ENCODE measurements around the gene FHOD3. TPM values are rescaled to one million over a fixed set of nuclear protein-coding genes. Genes with fewer than 3 reads are reported as not detected.
A peak's percentile ranks its signal among the peaks of the same experiment; 100 is the strongest.

The FHOD3 gene
- total RNA-seq, 4 donors from 2014 or later, result 24.1 to 51.4 (median 33.8) TPM

DNA sequence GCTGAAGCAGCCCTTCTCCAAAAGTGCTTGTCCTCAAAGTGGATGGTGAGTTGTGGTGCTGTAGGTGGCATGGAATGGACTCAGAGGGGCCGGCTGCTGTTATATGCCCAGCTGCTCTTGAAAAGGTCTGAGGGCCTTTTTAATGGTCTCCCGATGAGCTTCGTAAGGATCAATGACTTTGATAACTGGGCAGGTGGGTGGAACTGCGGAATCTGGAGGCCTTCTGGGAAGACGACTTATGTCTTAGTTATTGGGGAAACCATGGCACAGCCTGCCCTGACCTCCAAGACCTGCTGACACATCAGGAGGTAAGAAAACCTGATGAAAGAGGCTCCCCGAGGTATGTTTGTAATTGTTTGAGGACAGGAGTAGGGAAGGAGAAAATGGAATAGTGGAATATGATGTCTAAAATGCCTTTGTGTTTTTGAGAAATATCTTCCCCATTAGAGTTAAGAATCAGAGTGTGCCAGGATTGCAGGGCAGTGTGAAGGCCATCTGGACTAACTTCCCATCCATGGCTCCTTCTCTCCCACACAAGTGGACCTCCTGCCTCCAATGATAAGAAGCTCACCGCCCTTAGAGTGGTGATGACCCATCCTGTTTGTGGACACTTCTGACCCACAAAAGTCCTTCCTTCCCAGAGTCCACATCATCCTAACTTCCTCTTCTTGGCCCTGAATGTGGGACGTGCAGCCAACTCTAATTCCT, 236.1 kb downstream of the FHOD3 start:
- no peaks in the 10 kb centered on the region for H3K4me1 ChIP-seq
- no peaks in the 10 kb centered on the region for H3K27me3 ChIP-seq
- DNase-seq (ENCODE audit: extremely low spot score), result peak; percentile 81
- H3K36me3 ChIP-seq, result no peaks in the 10 kb centered on the region
- H3K9me3 ChIP-seq, result no peaks in the 10 kb centered on the region
- H3K4me3 ChIP-seq, result no peak overlapping the region
- WGBS, result 90% methylated on average over 8 of the region's 8 CpGs
- H3K27ac ChIP-seq (replicated peaks in 1 of 4), result no peak overlapping the region
- TF ChIP-seq, protein P1, sequence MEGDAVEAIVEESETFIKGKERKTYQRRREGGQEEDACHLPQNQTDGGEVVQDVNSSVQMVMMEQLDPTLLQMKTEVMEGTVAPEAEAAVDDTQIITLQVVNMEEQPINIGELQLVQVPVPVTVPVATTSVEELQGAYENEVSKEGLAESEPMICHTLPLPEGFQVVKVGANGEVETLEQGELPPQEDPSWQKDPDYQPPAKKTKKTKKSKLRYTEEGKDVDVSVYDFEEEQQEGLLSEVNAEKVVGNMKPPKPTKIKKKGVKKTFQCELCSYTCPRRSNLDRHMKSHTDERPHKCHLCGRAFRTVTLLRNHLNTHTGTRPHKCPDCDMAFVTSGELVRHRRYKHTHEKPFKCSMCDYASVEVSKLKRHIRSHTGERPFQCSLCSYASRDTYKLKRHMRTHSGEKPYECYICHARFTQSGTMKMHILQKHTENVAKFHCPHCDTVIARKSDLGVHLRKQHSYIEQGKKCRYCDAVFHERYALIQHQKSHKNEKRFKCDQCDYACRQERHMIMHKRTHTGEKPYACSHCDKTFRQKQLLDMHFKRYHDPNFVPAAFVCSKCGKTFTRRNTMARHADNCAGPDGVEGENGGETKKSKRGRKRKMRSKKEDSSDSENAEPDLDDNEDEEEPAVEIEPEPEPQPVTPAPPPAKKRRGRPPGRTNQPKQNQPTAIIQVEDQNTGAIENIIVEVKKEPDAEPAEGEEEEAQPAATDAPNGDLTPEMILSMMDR (IDR thresholded peaks at IDR 0.05), result no peak
- TF ChIP-seq EP300 (IDR thresholded peaks at IDR 0.05) (no peak), POLR2A (IDR thresholded peaks at IDR 0.05; ENCODE audit: low read depth) (no peak), POLR2AphosphoS5 (IDR thresholded peaks at IDR 0.05) (no peak)
- intact Hi-C loops (cut with DNase I), result no loop called here

DNA sequence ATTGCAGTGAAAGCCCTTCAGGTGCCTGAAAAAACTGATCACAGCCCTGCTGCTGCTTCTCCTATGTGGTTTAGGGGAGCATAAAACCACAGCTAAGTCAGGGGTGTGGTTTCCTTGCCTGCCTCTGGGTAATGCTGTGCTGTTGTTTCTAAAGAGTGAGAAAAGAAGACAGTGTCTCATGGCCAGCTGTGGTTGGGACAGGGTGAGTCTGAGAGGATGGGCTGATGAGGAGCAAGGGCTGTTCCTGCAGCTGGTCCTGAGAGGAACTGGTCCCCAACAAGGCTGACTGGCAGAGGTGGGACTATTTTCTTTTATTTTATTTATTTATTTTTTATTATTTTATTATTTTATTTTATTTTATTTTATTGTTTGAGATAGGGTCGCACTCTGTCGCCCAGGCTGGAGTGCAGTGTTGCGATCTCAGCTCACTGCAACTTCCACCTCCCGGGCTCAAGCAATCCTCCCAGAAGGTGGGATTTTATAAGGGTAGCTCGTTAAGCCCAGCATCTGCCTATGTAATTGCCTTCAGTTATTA, 236.7 kb downstream of the FHOD3 start:
- Histone ChIP-seq H3K27ac (replicated peaks in 1 of 4) (no peak overlapping the region), H3K36me3 (no peaks in the 10 kb centered on the region), H3K27me3 (no peaks in the 10 kb centered on the region), H3K4me1 (no peaks in the 10 kb centered on the region), H3K9me3 (no peaks in the 10 kb centered on the region), H3K4me3 (no peak overlapping the region)
- intact Hi-C loops (cut with DNase I), result no loop called here
- WGBS, result 95% methylated on average over 5 of the region's 5 CpGs
- DNase-seq (ENCODE audit: extremely low spot score), result peak; percentile 55
- TF ChIP-seq POLR2A (IDR thresholded peaks at IDR 0.05; ENCODE audit: low read depth) (no peak), EP300 (IDR thresholded peaks at IDR 0.05) (no peak), POLR2AphosphoS5 (IDR thresholded peaks at IDR 0.05) (no peak)
- TF ChIP-seq, protein P1 (IDR thresholded peaks at IDR 0.05), result no peak

DNA sequence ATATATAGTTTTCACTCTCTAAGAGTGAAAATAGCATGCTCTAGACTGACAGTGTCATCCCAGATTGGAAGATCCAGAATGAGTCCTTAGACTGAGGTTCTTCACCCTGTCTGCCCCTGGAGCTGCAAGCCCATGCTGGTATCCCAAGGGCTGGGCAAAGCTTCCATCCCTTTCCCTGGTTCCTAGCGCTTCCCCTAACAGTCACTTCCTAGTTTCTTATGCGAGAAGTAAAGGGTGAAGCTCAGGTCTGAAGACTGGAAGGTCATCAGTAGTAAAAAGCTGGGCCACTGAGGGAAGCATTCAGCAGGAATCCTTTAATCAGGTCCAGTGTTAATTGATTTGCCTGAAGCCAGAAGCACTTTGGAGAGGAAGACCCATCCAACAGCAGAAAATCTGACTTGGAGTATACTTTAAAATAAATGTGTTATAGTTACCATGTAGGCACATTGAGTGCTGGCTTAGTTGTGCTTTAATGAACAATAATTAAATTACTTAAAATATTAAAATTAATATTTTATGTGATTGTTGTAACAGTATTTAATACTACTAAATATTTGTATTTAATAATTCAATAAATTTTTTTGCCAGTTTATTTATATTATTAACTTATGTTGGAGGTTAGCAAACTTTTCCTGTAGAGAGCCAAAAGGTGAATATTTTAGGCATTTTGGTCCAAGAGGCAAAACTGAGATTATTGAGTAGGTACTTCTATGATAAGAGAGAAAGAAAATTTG, 237.9 kb downstream of the FHOD3 start:
- Histone ChIP-seq H3K27me3 (no peaks in the 10 kb centered on the region), H3K4me1 (no peaks in the 10 kb centered on the region), H3K4me3 (no peak overlapping the region), H3K9me3 (no peaks in the 10 kb centered on the region), H3K36me3 (no peaks in the 10 kb centered on the region), H3K27ac (replicated peaks in 1 of 4) (no peak overlapping the region)
- TF ChIP-seq EP300 (IDR thresholded peaks at IDR 0.05), result no peak
- no peak for TF ChIP-seq POLR2AphosphoS5 (IDR thresholded peaks at IDR 0.05)
- TF ChIP-seq POLR2A (IDR thresholded peaks at IDR 0.05; ENCODE audit: low read depth), result no peak
- TF ChIP-seq, protein P1 (IDR thresholded peaks at IDR 0.05), result no peak
- WGBS, result 96% methylated on average over 2 of the region's 2 CpGs
- DNase-seq (ENCODE audit: extremely low spot score), result peak; percentile 60
- intact Hi-C loops (cut with DNase I), result no loop called here

DNA sequence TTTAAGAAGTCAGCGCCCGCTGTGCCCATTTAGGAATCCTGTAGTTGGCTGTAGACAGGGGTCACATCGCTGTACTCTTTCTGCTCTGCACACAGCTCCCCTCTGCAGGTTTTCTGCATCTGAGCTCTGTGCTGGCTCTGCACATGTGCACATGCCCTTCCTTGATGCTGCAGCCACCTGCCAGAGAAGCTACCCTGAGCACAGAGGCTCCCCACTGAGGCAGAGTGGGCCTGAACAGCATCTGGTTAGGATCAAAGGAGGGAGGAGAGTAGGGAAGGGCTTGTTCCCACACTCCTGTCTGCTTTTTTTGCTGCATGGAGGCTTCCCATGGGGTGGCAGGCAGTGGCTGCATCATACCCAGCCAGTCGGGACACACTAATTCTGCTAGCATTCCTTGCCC, 238.9 kb downstream of the FHOD3 start:
- TF ChIP-seq POLR2AphosphoS5 (IDR thresholded peaks at IDR 0.05), result no peak
- Histone ChIP-seq H3K4me3 (no peak overlapping the region), H3K9me3 (no peaks in the 10 kb centered on the region), H3K4me1 (no peaks in the 10 kb centered on the region), H3K36me3 (no peaks in the 10 kb centered on the region), H3K27me3 (no peaks in the 10 kb centered on the region), H3K27ac (replicated peaks in 1 of 4) (no peak overlapping the region)
- intact Hi-C loops (cut with DNase I), result no loop called here
- peak; percentile 81 for DNase-seq (ENCODE audit: extremely low spot score)
- WGBS, result 88% methylated on average over 4 of the region's 4 CpGs

DNA sequence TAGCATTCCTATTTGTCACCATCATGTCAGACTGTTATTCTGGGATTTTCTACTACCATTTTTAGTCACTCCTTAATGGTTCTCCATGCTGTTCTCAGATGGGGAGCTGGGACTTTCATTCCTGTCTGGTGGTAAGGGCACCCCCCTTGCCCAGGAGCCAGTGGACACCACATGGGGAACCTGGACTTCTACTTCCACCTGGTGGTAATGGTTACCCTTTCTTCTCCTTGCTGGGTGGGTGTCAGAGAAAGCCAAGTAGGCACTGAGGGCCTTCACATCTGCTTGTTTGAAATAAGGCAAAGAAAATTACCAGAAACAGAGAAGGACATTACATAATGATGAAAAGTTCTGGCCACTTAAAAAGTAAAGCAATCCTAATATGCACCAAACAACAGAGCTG, 239.8 kb downstream of the FHOD3 start:
- TF ChIP-seq POLR2A (IDR thresholded peaks at IDR 0.05; ENCODE audit: low read depth) (no peak), EP300 (IDR thresholded peaks at IDR 0.05) (no peak), POLR2AphosphoS5 (IDR thresholded peaks at IDR 0.05) (no peak)
- TF ChIP-seq, protein P1 (IDR thresholded peaks at IDR 0.05), result no peak
- DNase-seq (ENCODE audit: extremely low spot score), result peak; percentile 45
- no peak overlapping the region for H3K27ac ChIP-seq (replicated peaks in 1 of 4)
- H3K4me3 ChIP-seq, result no peak overlapping the region
- H3K4me1 ChIP-seq, result no peaks in the 10 kb centered on the region
- no peaks in the 10 kb centered on the region for H3K9me3 ChIP-seq
- intact Hi-C loops (cut with DNase I), result no loop called here
- H3K27me3 ChIP-seq, result no peaks in the 10 kb centered on the region
- H3K36me3 ChIP-seq, result no peaks in the 10 kb centered on the region

All from esophagus muscularis mucosa (tissue), 4 donors.